Activated CD4-positive, alpha-beta memory T cell treated with anti-CD3 and anti-CD28 coated beads for 36 hours (primary cell): ENCODE measurements around the gene DGLUCY. TPM values are rescaled to one million over a fixed set of nuclear protein-coding genes. Genes with fewer than 3 reads are reported as not detected.

Source experiments
- CTCF ChIA-PET: fragments of 350-600 bp; sonication (Branson Sonifier 250); formaldehyde crosslinking; loops from one replicate; lab custom pipeline; 2021; ENCODE audit warnings: antibody characterized with exemption, inconsistent platforms; lab: Charles Lee
- POLR2A ChIA-PET: fragments of 350-600 bp; sonication (Branson Sonifier 250); formaldehyde crosslinking; loops from one replicate; lab custom pipeline; 2021; ENCODE audit warnings: antibody characterized with exemption; lab: Charles Lee
- DNase-seq: peaks from one replicate; pipeline ENCODE4 v3.0.0-alpha.2; 2020
- H3K27ac Mint-ChIP-seq: one replicate; pipeline ENCODE4 v1.8.0; 2021; ENCODE audit warnings: mixed read lengths
- H3K27me3 Mint-ChIP-seq: one replicate; pipeline ENCODE4 v1.8.0; 2021; ENCODE audit warnings: mixed read lengths
- H3K36me3 Mint-ChIP-seq: one replicate; pipeline ENCODE4 v1.8.0; 2021; ENCODE audit warnings: mixed read lengths
- H3K4me1 Mint-ChIP-seq: one replicate; pipeline ENCODE4 v1.8.0; 2021; ENCODE audit warnings: low read depth, mixed read lengths
- H3K4me3 Mint-ChIP-seq: one replicate; pipeline ENCODE4 v1.8.0; 2021; ENCODE audit warnings: mild to moderate bottlenecking, mixed read lengths
- H3K9me3 Mint-ChIP-seq: one replicate; pipeline ENCODE4 v1.8.0; 2021; ENCODE audit warnings: mixed read lengths
- intact Hi-C: fragments of 100-400 bp; cut with micrococcal nuclease; formaldehyde crosslinking; loops from one replicate; pipeline ENCODE4 v1.15.1; 2023
- total RNA-seq, 2 experiments: library from RNA; stranded (reverse); gene quantifications; one replicate each; pipeline ENCODE4 v1.2.3, GENCODE V29; 2021

Gene DGLUCY
- total RNA-seq, 2 experiments from 2014 or later = 54.3 to 58.1 TPM

DNA sequence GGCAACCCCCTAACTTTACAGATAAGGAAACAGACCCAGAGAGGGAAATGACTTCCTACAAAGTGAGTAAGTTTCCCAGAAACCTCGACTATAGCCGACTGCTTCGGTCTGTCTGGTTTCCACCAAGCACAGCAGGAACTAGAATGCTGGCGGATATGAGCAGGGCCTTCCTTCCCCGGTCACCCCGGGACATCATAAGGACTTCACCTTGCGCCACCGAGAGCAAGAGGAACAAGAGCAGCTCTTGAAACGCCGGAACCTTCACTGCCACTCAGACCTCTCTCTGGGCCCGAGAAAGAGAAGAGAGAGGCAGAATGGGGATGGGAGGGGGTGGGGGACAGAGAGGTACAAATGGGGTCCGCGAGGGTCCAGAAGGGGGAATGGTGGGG lies 160.0 kb downstream of the DGLUCY start:
- H3K36me3 Mint-ChIP-seq = peaks cover 37% of the 10 kb centered on the region
- no peaks in the 10 kb centered on the region for H3K9me3 Mint-ChIP-seq
- peaks cover 4% of the 10 kb centered on the region for H3K4me1 Mint-ChIP-seq
- no peak overlapping the region for H3K27ac Mint-ChIP-seq
- intact Hi-C loops = no loop called here
- no peak overlapping the region for H3K4me3 Mint-ChIP-seq
- ChIA-PET POLR2A (no interaction called here), CTCF (interaction anchor here (0.6 to 2.2 kb wide), 2 partner anchors 9 to 97 kb away, joined by 3 to 10 read pairs; no protein-coding TSS in a partner anchor)
- no peak for DNase-seq
- H3K27me3 Mint-ChIP-seq = no peaks in the 10 kb centered on the region

GRCh38 chr14:91274796-91275195 lies 160.9 kb downstream of the DGLUCY start:
- DNase-seq = no peak
- H3K27me3 Mint-ChIP-seq = no peaks in the 10 kb centered on the region
- peaks cover 40% of the 10 kb centered on the region for H3K36me3 Mint-ChIP-seq
- no peaks in the 10 kb centered on the region for H3K4me1 Mint-ChIP-seq
- ChIA-PET POLR2A (interaction anchor here (0.7 kb wide), 1 partner anchor 16 kb away, joined by 3 read pairs; no protein-coding TSS in a partner anchor), CTCF (interaction anchor here (1.1 to 2.2 kb wide), 4 partner anchors 11 to 102 kb away, joined by 4 to 10 read pairs (median 5); no protein-coding TSS in a partner anchor)
- no peak overlapping the region for H3K4me3 Mint-ChIP-seq
- H3K27ac Mint-ChIP-seq = peak overlapping the region; percentile 24
- H3K9me3 Mint-ChIP-seq = no peaks in the 10 kb centered on the region
- intact Hi-C loops = no loop called here

Other genes starting within 250 kb of the DGLUCY start
- 10 to 100 TPM; 18.8 to 19.3 TPM for gene RPS6KA5, start 53.4 kb upstream of the DGLUCY start, total RNA-seq
- gene GPR68, start 130.6 kb downstream of the DGLUCY start, total RNA-seq = 1 to 10 TPM; 6.5 to 6.9 TPM